Activated effector memory CD4-positive, alpha-beta T cell treated with Interleukin-2 at 50 U/mL for 16 hours (primary cell): ENCODE results near the gene MYOM3.
"Not testable (repeated sequence)": the region's sequence is repeated elsewhere in the genome, so short reads cannot be mapped to it uniquely, and the experiment has no call there.

Experiments
- DNase-seq: peaks from one replicate; pipeline ENCODE4 v3.0.0-alpha.2; 2020

MYOM3 gene

GRCh38 chr1:24022581-24023361 is 89.2 kb downstream of the MYOM3 start:
- no peak for DNase-seq

- no peak for DNase-seq
Measured at GRCh38 chr1:24021403-24022266, 90.3 kb downstream of the MYOM3 start.

- DNase-seq = no peak
Measured at GRCh38 chr1:24020470-24020869, 91.5 kb downstream of the MYOM3 start.

- DNase-seq = no peak
Measured at GRCh38 chr1:24020025-24020424, 91.9 kb downstream of the MYOM3 start.

GRCh38 chr1:24018611-24019580 is 93.0 kb downstream of the MYOM3 start:
- DNase-seq = no peak

GRCh38 chr1:24015221-24016210 is 96.4 kb downstream of the MYOM3 start:
- DNase-seq = no peak

GRCh38 chr1:24012878-24013277 is 99.1 kb downstream of the MYOM3 start:
- DNase-seq = not testable (repeated sequence)

- no peak for DNase-seq
Measured at GRCh38 chr1:24010650-24011049, 101.3 kb downstream of the MYOM3 start.

- DNase-seq = no peak
Measured at GRCh38 chr1:24009406-24009805, 102.5 kb downstream of the MYOM3 start.

GRCh38 chr1:24008574-24009184 is 103.3 kb downstream of the MYOM3 start:
- DNase-seq = not testable (repeated sequence)

- DNase-seq = no peak
Measured at GRCh38 chr1:24007079-24007478, 104.9 kb downstream of the MYOM3 start.
